PC-9 (cell line): Measurements from ENCODE around the gene CFAP97.

Experiments
- CTCF ChIP-seq: fragments of 200-600 bp; sonication (generic); conservative IDR thresholded peaks from 2 replicates; pipeline ENCODE4 v1.6.1; 2017; ENCODE audit warnings: mixed run types, antibody characterized with exemption, mild to moderate bottlenecking, moderate library complexity
- EZH2 ChIP-seq: fragments of 200-600 bp; sonication (generic); IDR thresholded peaks from 2 replicates; pipeline ENCODE4 v1.8.0; 2017; ENCODE audit warnings: antibody characterized with exemption, low read depth

- no peak for TF ChIP-seq CTCF
- TF ChIP-seq EZH2, result no peak
Measured at GRCh38 chr4:185112104-185112503, 91.7 kb downstream of the CFAP97 start.
